ENCODE data around the gene INPP5J.

GRCh38 chr22:31162015-31162765 is 39.4 kb downstream of the INPP5J start:
- TF ChIP-seq CTCF (conservative IDR thresholded peaks at IDR 0.05 in 1 of 2, IDR thresholded peaks at IDR 0.05 in 1 of 2; ENCODE audit: low read depth in 1 of 2, low read length in 2 of 2): no peak
- no peak for TF ChIP-seq EZH2 (IDR thresholded peaks at IDR 0.05; ENCODE audit: low read length, missing control alignments)

All from fibroblast of lung (primary cell).